GM10266 (cell line): ENCODE results near the gene FHAD1.

Source experiments
- DNase-seq: peaks from one replicate; pipeline ENCODE4 v3.0.0; 2012; ENCODE audit errors: extremely low spot score
- CTCF ChIP-seq: IDR thresholded peaks from 2 replicates; pipeline ENCODE4 v1.5.1; 2012; ENCODE audit warnings: mild to moderate bottlenecking, low read depth; ENCODE audit not compliant: control insufficient read depth, insufficient read depth; ENCODE audit errors: missing control alignments

Gene FHAD1

GRCh38 chr1:15411593-15412137, 164.6 kb downstream of the FHAD1 start:
- TF ChIP-seq CTCF: no peak
- DNase-seq: peak; percentile 78

GRCh38 chr1:15412175-15412800, 165.3 kb downstream of the FHAD1 start:
- no peak for TF ChIP-seq CTCF
- peak; percentile 49 for DNase-seq

GRCh38 chr1:15412843-15413242, 165.8 kb downstream of the FHAD1 start:
- TF ChIP-seq CTCF: no peak

GRCh38 chr1:15413563-15414444, 166.8 kb downstream of the FHAD1 start:
- no peak for TF ChIP-seq CTCF
- DNase-seq: no peak

More at GRCh38 chr1:15412843-15413242, 165.8 kb downstream of the FHAD1 start:
- no peak for DNase-seq

- TF ChIP-seq CTCF: no peak
- DNase-seq: no peak
Measured at GRCh38 chr1:15414445-15414983, 167.5 kb downstream of the FHAD1 start.

GRCh38 chr1:15417059-15417934, 170.3 kb downstream of the FHAD1 start:
- DNase-seq: no peak
- no peak for TF ChIP-seq CTCF
